DND-41 (cell line): ENCODE results near the gene PLEKHA5.
"Not testable (repeated sequence)": the region's sequence is repeated elsewhere in the genome, so short reads cannot be mapped to it uniquely, and the experiment has no call there.

Source experiments
- ATAC-seq: fragments of 200-7000 bp; cut with Tn5 transposase; 3 replicates; pipeline ENCODE4 v1.9.1; 2021; ENCODE audit warnings: low read depth; ENCODE audit not compliant: insufficient read depth
- DNase-seq: peaks from one replicate; pipeline ENCODE4 v3.0.0-alpha.2; 2020
- H2AFZ ChIP-seq: 2 replicates; pipeline ENCODE4 v1.6.0; 2012; ENCODE audit warnings: low read depth, low read length
- H3K27ac ChIP-seq: 2 replicates; pipeline ENCODE4 v1.5.1; 2012; ENCODE audit warnings: low read length, inconsistent platforms
- H3K27me3 ChIP-seq: fragments of 200-600 bp; sonication (generic); 2 replicates; pipeline ENCODE4 v1.6.0; 2012; ENCODE audit warnings: low read length, mild to moderate bottlenecking, inconsistent platforms; ENCODE audit not compliant: insufficient read depth, poor library complexity
- H3K36me3 ChIP-seq: 2 replicates; pipeline ENCODE4 v1.5.1; 2012; ENCODE audit warnings: low read length, inconsistent platforms; ENCODE audit not compliant: insufficient read depth
- H3K4me1 ChIP-seq: 2 replicates; pipeline ENCODE4 v1.5.1; 2012; ENCODE audit warnings: mild to moderate bottlenecking, low read length; ENCODE audit not compliant: insufficient read depth
- H3K4me2 ChIP-seq: 2 replicates; pipeline ENCODE4 v1.6.0; 2012; ENCODE audit warnings: mild to moderate bottlenecking, moderate library complexity, low read length, inconsistent platforms; ENCODE audit not compliant: insufficient read depth
- H3K4me3 ChIP-seq, 2 experiments: fragments of 200-600 bp in 1 of 2; shearing (Covaris generic) in 1 of 2; 2 replicates each; pipeline ENCODE4 v1.5.1; 2012 to 2016; ENCODE audit warnings: inconsistent platforms in 2 of 2, low read length in 2 of 2, mild to moderate bottlenecking in 2 of 2, low read depth in 1 of 2, moderate library complexity in 1 of 2
- H3K79me2 ChIP-seq: 2 replicates; pipeline ENCODE4 v1.6.0; 2012; ENCODE audit warnings: low read length, inconsistent platforms; ENCODE audit not compliant: insufficient read depth
- H3K9ac ChIP-seq: 2 replicates; pipeline ENCODE4 v1.6.0; 2012; ENCODE audit warnings: low read depth, mild to moderate bottlenecking, inconsistent platforms, low read length, moderate library complexity
- H3K9me3 ChIP-seq: 2 replicates; pipeline ENCODE4 v1.5.1; 2012; ENCODE audit warnings: low read length, moderate library complexity, mild to moderate bottlenecking, inconsistent platforms; ENCODE audit not compliant: insufficient read depth, severe bottlenecking
- H4K20me1 ChIP-seq: 2 replicates; pipeline ENCODE4 v1.6.0; 2012; ENCODE audit warnings: low read length; ENCODE audit not compliant: insufficient read depth
- CTCF ChIP-seq: IDR thresholded peaks from 2 replicates; pipeline ENCODE4 v1.5.1; 2012; ENCODE audit warnings: borderline replicate concordance, low read length, moderate library complexity, mild to moderate bottlenecking; ENCODE audit not compliant: poor library complexity, severe bottlenecking; ENCODE audit errors: extremely low read depth
- EZH2 ChIP-seq: IDR thresholded peaks from 3 replicates; pipeline ENCODE4 v1.6.1; 2012; ENCODE audit warnings: borderline replicate concordance, low read depth, mild to moderate bottlenecking, moderate library complexity, low read length, inconsistent platforms; ENCODE audit not compliant: severe bottlenecking

Gene PLEKHA5

GRCh38 chr12:19410211-19410610 is 280.7 kb downstream of the PLEKHA5 start:
- Histone ChIP-seq H3K36me3 (no peaks in the 10 kb centered on the region), H3K27ac (peak overlapping the region; percentile 23), H4K20me1 (no peaks in the 10 kb centered on the region), H3K9ac (no peak overlapping the region), H3K4me2 (no peak overlapping the region), H2AFZ (peak overlapping the region; percentile 60), H3K27me3 (no peaks in the 10 kb centered on the region), H3K9me3 (no peaks in the 10 kb centered on the region), H3K79me2 (no peaks in the 10 kb centered on the region), H3K4me1 (peaks cover 31% of the 10 kb centered on the region), H3K4me3 (no peak overlapping the region)
- no peak for TF ChIP-seq EZH2
- DNase-seq (no peak), ATAC-seq (peak; percentile 75)

- Histone ChIP-seq H4K20me1 (no peaks in the 10 kb centered on the region), H3K4me3 (no peak overlapping the region), H3K9ac (no peak overlapping the region), H3K9me3 (no peaks in the 10 kb centered on the region), H3K27ac (peak overlapping the region; percentile 23), H3K27me3 (no peaks in the 10 kb centered on the region), H3K36me3 (no peaks in the 10 kb centered on the region), H3K4me2 (no peak overlapping the region), H2AFZ (peak overlapping the region; percentile 60), H3K4me1 (peaks cover 27% of the 10 kb centered on the region), H3K79me2 (no peaks in the 10 kb centered on the region)
- TF ChIP-seq EZH2 (no peak), CTCF (no peak)
- DNase-seq (no peak), ATAC-seq (no peak)
Observed at GRCh38 chr12:19410629-19411185, 281.2 kb downstream of the PLEKHA5 start.

GRCh38 chr12:19411234-19412204 is 282.0 kb downstream of the PLEKHA5 start:
- ATAC-seq (peak; percentile 64; the same call in 2 of the 3 replicates), DNase-seq (no peak)
- no peak overlapping the region for H3K9ac ChIP-seq
- H3K27me3 ChIP-seq: no peaks in the 10 kb centered on the region
- H3K79me2 ChIP-seq: no peaks in the 10 kb centered on the region
- H3K4me1 ChIP-seq: peaks cover 27% of the 10 kb centered on the region
- H2AFZ ChIP-seq: peak overlapping the region; percentile 51
- no peaks in the 10 kb centered on the region for H3K9me3 ChIP-seq
- H3K4me2 ChIP-seq: no peak overlapping the region
- H3K27ac ChIP-seq: no peak overlapping the region
- no peaks in the 10 kb centered on the region for H3K36me3 ChIP-seq
- TF ChIP-seq EZH2: no peak
- no peak for TF ChIP-seq CTCF
- H3K4me3 ChIP-seq: no peak overlapping the region
- no peaks in the 10 kb centered on the region for H4K20me1 ChIP-seq

GRCh38 chr12:19412844-19413243 is 283.3 kb downstream of the PLEKHA5 start:
- Histone ChIP-seq H3K4me1 (peaks cover 27% of the 10 kb centered on the region), H3K27me3 (no peaks in the 10 kb centered on the region), H3K9ac (no peak overlapping the region), H3K36me3 (no peaks in the 10 kb centered on the region), H4K20me1 (no peaks in the 10 kb centered on the region), H3K9me3 (no peaks in the 10 kb centered on the region), H2AFZ (no peak overlapping the region), H3K4me3 (no peak overlapping the region), H3K4me2 (no peak overlapping the region), H3K79me2 (no peaks in the 10 kb centered on the region), H3K27ac (no peak overlapping the region)
- no peak for TF ChIP-seq CTCF
- no peak for TF ChIP-seq EZH2
- DNase-seq (no peak), ATAC-seq (no peak)

- not testable (repeated sequence) for H2AFZ ChIP-seq, H3K79me2 ChIP-seq, H3K27ac ChIP-seq, ATAC-seq, H3K27me3 ChIP-seq, DNase-seq, H4K20me1 ChIP-seq, H3K4me2 ChIP-seq, H3K9ac ChIP-seq, H3K4me3 ChIP-seq, H3K36me3 ChIP-seq, H3K9me3 ChIP-seq
- H3K4me1 ChIP-seq: peaks cover 27% of the 10 kb centered on the region
Observed at GRCh38 chr12:19413582-19413981, 284.0 kb downstream of the PLEKHA5 start.
